Daoy (cell line): ENCODE results near the gene ACTG1. TPM values are rescaled to one million over a fixed set of nuclear protein-coding genes. Genes with fewer than 3 reads are reported as not detected.
"Not testable (repeated sequence)": the region's sequence is repeated elsewhere in the genome, so short reads cannot be mapped to it uniquely, and the experiment has no call there.

Experiments used
- DNase-seq: peaks from one replicate; pipeline ENCODE4 v3.0.0-alpha.2; 2015; ENCODE audit warnings: low read depth
- total RNA-seq: library from RNA; depleted of rRNA; stranded (reverse); fragments of >200 nt; shearing (Covaris generic); gene quantifications from 2 replicates; pipeline ENCODE4 v1.2.3, GENCODE V29; 2014

Gene ACTG1
- total RNA-seq, 1 experiment from 2014 or later: 5,454 TPM

- no peak for DNase-seq
These were observed 20.9 kb upstream of the ACTG1 start for GRCh38 chr17:81533339-81534141.

- DNase-seq: no peak
These were observed 20.1 kb upstream of the ACTG1 start for GRCh38 chr17:81532490-81533287.

GRCh38 chr17:81531998-81532404 lies 19.4 kb upstream of the ACTG1 start:
- not testable (repeated sequence) for DNase-seq

DNA sequence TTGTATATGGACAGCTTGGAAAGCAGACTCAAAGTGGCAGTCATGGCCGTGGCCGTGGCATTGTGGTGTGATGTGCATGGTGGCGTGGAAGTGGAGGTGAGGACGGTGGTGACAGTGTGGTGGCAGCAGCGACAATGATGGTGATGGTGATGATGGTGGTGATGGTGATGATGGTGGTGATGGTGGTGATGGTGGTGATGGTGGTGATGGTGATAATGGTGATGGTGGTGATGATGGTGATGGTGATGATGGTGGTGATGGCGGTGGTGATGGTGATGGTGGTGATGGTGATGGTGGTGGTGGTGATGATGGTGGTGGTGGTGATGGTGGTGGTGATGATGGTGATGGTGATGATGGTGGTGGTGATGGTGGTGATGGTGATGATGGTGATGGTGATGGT lies 18.4 kb upstream of the ACTG1 start:
- DNase-seq: not testable (repeated sequence)

GRCh38 chr17:81529437-81529803 lies 16.8 kb upstream of the ACTG1 start:
- no peak for DNase-seq

DNA sequence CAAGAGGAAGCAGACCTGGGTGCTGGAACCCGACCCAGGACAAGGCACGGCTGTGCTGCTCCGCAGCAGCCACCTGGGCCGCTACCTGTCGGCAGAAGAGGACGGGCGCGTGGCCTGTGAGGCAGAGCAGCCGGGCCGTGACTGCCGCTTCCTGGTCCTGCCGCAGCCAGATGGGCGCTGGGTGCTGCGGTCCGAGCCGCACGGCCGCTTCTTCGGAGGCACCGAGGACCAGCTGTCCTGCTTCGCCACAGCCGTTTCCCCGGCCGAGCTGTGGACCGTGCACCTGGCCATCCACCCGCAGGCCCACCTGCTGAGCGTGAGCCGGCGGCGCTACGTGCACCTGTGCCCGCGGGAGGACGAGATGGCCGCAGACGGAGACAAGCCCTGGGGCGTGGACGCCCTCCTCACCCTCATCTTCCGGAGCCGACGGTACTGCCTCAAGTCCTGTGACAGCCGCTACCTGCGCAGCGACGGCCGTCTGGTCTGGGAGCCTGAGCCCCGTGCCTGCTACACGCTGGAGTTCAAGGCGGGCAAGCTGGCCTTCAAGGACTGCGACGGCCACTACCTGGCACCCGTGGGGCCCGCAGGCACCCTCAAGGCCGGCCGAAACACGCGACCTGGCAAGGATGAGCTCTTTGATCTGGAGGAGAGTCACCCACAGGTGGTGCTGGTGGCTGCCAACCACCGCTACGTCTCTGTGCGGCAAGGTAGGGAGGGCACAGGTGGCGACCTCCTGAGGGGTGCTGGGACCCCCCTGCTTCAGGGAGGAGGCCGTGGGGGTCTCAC lies 16.2 kb upstream of the ACTG1 start:
- no peak for DNase-seq

DNA sequence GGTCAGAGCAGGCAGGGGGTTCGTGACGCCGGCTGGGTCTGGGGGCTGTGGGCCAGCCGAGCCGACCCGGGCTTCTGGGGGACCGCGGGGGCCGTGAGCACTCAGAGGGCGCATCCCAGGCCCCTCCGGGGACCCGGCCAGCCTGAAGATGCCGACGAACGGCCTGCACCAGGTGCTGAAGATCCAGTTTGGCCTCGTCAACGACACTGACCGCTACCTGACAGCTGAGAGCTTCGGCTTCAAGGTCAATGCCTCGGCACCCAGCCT lies 15.7 kb upstream of the ACTG1 start:
- no peak for DNase-seq

DNA sequence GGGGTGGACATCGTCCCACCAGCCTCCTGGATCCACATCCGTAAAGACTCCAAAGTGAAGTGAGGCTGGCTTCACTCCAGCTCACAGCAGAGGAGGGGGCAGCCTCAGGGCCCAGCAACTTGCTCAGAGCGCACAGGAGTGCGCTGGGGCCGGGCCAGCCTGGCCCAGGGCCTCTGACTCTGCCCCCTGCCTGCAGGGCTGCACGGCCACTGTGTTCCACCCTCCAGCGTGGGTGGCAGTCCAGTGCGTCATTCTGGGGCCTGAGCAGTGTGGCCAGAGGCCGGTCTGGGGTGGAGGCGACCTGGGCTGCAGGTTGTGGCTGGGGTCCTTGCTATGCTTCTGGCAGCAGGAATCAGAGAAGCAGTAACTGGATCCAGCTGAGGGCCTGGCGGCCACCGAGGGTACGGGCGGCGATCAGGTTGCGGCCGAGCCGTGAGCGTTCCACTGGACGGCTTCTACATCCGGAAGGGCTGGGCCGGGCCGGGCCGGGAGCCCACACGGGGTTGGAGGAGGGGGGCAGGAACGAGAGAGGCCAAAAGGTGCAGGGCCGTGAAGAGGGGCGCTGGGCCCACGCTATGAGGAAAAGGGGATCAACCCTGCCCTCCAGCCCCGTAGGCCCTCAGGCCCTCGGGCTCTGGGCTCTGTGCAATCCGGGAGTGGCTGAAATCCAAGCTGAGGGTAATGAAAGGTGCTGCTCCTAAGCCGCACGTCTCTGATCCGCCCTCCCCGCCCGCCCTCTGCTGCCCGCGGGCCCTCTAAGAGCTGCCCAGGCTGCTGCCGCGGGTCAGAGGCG lies 15.2 kb upstream of the ACTG1 start, which contains the start of gene FSCN2:
Gene FSCN2 (plus strand): TSS at position 787 of the 793 bp plus-strand sequence. CDS start 155 bp downstream, outside the sequence.
- no peak for DNase-seq

DNA sequence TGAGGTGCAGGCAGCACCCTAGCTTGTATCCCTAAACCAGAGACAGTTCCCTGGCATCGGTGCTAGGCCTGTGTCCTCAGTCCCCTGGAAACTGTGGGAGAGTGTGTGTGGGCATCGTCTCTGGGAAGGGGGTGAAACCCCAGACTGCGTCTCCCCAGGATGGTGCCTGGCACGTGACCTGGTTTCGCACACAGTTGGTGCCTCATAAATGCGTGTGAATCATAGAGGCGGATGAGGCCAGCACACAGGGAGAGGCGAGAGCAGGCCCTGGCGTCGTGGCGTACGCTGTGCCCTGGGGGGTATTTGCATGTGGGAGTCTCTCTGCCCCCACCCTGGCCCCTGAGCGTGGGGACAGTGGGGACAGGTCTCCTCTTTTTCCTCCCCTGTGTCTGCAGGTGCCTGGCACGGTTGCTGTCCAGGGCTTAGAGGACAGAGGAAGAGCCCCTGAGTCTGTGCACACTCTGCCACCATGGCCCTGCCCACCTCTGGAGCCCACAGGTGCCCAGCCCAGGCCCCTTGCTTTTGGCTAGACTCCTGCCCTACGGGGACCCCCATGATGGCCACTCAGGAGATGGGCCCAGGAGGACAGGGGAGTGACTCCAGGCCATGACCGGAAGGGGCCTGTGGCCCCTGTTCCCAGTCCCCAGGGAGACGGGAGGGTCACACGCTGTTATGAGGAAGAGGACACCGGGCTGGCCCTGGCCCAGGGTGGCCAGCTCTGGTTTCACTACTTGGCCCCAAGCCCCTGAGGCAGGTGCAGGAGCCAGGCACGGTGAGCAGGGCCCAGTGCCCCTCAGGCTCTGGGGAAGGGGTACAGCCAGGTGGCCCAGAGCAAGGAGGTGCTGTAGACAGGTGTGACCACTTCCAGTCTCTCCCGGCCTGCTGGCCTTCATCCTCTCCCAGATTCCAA lies 14.3 kb upstream of the ACTG1 start:
- no peak for DNase-seq

DNA sequence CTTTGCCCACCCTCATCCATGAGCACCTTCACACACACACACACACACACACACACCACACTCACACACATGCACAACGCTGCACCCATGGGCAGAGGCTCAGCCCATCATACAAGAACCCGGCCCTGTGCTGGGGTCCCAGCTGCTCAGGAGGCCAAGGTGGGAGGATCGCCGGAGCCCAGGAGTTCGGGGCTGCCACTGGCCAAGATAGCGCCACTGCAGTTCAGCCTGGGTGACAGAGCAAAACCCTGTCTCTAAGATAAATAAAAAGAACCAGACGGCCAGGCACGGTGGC lies 12.2 kb upstream of the ACTG1 start:
- no peak for DNase-seq

DNA sequence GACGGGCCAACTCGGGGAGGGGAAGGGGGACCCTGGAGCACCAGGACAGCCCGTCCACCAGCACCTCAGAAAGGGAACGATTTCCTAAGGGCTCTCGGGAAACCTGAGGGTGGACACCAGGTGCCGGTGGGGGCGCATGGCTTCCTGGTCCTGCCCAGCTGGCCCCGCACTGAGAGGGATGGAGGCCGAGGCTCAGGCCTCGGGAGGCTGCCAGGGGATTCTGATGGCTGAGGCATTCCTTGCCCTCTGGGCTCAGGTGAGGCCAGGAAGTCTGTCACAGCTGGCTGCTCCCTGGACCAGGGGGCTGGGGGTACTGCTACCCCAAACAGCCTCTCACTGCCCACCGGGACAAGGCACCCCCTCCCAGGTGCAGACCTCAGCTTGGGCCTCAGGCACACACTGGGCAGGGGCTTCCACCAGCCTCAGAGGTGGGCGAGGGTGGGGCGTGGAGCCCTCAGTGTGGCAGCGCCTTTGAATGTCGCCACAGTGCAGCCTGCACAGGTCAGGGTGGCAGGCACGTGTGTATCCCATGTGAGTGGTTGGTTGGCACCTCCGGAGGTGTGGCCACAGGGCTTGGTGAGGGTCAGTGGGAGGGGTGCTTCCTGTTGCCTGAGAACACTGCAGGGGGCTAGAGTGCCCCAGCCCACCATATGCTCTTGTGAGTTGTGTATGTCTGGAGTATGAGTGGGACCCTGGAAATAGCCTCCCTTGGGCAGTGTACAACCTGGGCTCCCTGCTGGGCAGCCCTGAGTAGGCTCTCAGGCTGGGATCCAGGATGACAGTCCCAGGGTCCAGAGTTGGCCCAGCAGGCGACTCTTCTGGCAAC lies 11.7 kb upstream of the ACTG1 start:
- no peak for DNase-seq

- peak; percentile 54 for DNase-seq
These were observed 10.9 kb upstream of the ACTG1 start for GRCh38 chr17:81523402-81524038.

- DNase-seq: no peak
These were observed 10.1 kb upstream of the ACTG1 start for GRCh38 chr17:81522491-81523401.

GRCh38 chr17:81520021-81520901 lies 7.7 kb upstream of the ACTG1 start:
- DNase-seq: peak; percentile 11

GRCh38 chr17:81519284-81520020 lies 6.9 kb upstream of the ACTG1 start:
- peak; percentile 80 for DNase-seq

DNA sequence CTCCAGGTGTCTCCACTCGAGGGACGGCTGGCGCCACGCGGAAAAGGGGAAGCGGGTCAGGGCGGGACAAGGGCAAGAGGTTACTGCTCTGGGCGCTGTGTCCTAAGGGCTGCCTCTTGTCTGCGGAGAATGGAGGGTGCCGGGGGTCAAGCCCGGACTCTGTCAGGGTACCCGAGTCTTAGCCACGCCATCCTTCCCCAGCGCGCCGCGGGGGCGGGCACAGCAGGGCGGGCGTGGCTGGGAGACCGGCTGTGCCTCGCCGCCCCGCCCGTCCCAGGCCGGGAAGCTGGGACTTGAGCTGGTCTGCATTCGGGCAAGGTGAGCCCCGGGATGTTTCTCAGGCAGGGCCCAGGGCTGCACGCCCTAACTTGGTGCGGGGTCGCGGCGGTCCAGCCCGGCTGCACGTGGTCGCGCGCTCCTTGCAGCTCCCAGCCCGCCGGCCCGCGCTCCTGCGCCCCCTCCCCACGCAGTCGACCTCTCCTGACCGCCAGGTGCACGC lies 6.2 kb upstream of the ACTG1 start:
- peak; percentile 75 for DNase-seq
